HG03558 (cell line): ENCODE measurements around the gene DOHH.
"Not testable (repeated sequence)": the region's sequence is repeated elsewhere in the genome, so short reads cannot be mapped to it uniquely, and the experiment has no call there.

Experiments
- ATAC-seq: cut with Tn5 transposase; IDR thresholded peaks from one replicate; pipeline ENCODE4 v1.9.1; 2021; ENCODE audit warnings: moderate number of reproducible peaks; ENCODE audit not compliant: unreplicated experiment; ENCODE audit errors: extremely low read depth

The DOHH gene

DNA sequence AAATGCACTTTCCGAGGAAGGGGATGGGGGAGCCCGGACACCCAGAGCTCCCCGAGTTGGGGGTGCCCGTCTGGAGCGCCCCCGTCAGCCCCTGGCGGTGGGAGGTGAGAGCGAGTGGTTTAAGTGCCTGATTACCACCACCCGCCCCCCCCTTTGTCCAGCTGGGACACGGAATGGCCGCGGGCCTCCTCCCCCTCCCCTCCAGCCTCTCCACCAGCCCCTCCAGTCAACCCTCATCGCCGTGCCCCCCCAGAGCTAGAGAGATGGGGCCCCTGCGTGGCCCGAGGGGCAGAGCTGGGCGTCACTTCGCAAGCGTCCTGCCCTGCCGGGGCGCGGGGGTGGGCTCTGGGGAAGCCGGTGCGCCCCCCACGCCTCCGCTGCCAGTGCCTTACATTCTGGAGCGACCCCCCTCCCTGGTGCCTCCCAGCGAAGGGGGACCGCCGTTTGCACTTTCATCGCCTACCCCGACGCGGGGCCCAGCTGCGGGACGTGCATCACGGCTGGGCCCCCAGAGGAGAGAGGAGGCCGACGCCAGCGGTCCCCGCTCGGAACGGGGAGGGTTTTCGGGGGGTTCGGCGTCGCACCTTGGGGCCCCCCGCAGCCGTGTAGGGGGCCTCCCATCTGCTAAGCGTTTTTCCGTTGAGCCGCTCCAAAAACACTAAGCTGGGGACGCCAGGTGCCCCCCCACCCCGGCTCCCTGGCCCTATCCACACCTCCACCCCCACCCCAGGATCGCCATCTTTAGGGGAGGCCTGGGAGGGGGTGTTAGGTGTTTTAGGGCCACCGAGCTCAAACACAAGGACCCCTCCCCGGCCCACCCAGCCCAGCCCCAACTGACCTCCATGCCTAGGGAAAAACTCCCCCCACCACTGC, 36.5 kb downstream of the DOHH start:
- no peak for ATAC-seq

DNA sequence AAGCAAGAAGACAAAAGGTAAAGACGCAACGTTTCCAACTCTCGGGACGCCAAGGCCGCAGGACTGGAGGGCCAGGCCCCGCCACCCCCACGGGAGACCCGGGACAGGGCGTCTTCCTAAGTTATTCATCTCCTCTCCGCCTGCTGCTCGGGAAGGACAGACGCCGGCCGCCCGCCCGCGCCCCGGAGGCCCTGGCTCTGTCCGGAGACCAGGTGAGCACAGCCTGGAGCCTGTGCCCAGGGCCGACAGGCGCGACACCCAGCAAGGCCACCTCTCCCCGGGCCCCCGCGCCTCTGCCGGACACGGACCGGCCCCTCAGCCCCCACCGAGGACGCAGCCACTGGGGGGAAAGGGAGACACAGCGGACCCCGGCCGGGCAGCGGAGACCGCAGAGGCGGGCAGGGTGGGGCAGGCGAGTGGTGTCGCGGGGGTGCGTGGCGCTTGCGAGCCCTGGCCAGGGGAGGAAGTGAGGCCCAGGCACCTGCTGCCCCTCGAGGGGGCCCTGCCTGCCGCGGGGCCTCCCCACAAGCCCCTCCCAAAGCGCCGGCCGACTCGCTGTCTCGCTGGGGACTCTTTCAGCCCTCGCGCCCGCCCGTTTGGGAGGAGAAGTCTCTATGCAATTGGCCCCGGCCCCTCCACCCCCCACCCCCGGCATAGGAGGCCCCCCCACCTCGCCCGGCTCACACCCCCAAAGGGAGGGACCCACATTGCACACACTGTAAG, 37.3 kb downstream of the DOHH start:
- ATAC-seq = no peak

DNA sequence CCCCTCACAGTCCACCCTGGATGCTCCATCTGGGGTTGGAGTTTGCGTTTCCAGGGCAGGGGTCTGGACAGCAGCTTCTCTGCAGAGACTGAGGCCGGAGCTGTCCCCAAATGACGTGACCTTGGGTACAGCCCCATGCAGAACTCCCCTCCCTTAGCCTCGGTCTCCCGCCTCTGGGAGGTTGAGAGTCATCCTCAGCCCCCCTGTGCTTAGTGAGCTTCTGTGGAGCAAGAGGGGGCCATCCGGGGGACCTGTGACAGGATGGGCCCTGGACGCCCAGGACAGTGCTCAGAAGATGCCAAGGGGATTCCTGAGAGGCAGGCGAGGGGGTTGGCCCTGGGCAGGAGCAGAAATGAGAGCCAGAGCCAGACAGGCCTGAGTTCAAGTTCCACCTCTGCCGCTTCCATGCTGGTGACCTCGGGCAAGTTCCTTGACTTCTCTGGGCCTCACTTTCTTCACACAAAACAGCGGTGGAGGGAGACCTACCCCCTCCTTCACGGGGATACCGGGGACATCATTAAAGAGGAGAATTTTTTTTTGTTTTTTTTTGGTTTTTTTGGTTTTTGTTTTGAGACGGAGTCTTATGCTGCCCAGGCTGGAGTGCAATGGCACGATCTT, 40.4 kb downstream of the DOHH start:
- no peak for ATAC-seq

DNA sequence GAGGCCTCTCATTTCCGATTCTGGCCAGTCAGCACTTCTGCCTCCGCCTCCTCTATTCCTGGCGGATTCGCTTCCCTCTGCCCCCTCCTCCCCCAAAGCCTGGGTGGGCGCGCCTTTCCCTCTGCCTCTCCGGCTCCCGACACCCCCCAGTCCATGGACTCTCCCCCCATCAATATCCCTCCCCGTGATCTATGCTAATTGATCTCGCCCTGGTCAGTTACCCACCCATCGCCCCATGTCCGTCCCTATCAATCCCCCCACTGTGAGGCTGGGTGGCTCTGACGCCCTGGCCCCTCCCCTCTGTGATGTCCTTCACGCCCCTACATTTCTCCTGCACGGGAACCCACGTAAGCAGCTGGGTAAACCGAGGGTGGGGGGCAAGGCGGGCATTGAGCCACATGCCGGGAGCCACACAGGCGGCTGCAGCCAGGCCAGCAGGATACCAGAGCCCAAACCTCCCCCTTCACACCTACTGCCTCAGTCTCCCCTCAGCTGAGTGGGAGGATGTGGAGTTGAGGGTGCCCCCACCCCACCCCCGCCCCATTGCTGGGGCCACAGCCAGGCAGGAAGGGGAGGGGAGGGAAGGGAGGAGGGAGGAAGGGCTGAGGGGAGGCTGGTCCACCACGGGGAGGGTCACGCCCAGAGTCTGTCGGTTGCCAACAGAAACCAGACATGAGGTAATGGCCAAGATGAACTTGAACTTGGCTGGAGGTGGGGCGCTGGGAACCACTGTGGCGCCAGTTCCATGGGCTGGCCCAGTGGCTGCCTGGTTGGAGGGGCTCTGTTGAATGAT, 41.2 kb downstream of the DOHH start:
- no peak for ATAC-seq

DNA sequence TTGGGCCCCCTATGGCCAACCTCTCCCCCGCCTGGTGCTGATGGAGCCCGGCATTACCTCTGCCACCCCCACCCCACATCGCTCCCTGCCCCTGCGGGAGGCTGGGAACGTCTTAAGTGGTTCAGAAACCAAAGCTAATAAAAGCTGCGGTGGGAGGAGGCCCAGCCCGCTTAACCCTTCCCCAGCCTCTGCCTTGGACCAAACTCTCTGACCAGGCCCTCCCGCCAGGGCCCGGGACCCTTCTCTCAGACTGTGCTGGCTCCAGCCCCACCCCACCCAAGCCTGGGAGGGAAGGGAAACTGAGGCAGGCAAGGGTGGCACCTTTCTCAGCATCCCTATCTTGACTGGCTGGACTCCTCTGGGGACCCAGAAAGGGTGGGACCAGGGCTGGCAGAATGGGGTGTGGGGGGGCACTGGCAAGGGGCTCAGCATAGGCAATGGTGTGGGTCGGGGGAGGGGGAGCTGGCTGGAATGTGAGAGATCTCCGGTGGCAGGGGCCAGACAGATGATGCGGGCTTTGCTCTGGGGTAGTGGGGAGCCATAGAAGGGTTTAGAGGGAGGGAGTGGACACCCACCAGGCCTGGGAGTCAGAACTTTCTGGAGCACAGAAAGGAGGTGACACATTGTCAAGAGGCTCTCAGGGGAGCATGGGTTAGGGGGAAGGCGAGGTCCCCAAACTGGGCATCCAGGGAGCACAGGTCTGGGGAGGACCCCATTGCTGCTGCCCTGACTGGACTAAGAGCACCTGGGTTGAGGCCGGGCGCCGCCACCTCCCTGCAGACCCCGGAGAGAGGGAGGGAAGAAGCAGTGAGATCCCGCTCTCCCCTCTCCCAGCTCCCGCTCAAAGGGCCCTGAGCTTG, 42.0 kb downstream of the DOHH start:
- ATAC-seq = no peak

DNA sequence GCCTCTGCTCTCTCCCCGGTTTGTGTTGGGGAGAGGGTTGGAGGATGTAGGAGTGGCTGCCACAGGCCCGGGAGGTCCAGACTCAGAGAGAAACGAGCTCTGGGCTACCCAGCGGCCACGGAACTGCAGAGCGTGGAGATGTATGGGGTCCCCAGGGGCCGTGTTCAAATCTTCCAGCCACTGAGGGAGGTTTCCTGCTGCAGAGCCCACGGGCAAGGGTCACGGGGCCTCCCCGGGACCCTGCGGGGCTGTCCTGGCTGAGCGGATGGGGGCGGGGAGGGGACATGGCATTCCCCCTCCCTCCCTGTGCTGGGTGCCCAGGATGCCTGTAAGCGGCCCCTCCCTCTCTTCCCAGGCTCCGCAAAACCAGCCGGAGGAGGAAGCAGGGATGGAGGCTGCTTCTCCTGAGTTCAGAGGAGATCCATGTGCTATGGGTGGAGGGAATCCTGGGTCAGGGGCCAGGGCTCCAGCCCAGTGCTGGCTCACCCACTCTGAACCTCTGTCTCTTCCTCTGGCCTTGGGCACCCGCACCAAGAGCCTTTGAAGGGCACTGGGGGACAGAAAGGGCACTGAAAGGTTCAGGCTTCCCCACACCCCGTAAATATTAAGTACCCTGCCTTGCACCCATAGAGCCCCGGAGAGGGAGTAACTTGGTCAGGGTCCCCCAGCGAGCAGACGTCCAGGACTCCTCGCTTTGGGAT, 42.8 kb downstream of the DOHH start:
- ATAC-seq = no peak

DNA sequence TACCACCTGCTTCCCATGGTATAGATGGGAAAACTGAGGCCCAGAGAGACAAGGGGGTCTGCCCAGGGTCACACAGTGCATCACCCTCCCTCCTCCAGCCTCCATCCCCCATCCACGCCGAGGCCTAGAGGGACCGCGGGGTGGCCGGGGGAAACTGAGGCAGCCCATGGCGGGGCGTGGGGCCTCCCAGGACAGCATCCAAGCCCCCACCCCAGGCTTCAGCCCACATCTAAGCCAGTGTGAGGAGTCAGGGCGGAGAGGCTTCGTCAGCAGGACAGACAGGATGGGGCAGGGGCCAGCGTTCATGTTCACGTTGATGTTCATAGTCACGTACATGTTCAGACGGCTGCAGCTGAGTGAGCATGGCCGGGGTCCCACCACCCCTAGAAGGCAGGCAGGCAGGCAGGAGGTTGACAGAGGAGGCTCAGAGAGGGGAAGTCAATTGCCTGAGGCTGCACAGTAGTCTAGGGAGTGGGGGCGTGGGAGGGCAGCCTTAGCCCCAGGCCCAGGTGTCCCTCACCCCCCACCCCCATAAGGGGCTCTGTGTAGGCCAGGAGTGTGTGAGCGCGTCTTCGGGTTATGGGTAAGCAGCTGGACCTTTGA, 43.4 kb downstream of the DOHH start:
- no peak for ATAC-seq

DNA sequence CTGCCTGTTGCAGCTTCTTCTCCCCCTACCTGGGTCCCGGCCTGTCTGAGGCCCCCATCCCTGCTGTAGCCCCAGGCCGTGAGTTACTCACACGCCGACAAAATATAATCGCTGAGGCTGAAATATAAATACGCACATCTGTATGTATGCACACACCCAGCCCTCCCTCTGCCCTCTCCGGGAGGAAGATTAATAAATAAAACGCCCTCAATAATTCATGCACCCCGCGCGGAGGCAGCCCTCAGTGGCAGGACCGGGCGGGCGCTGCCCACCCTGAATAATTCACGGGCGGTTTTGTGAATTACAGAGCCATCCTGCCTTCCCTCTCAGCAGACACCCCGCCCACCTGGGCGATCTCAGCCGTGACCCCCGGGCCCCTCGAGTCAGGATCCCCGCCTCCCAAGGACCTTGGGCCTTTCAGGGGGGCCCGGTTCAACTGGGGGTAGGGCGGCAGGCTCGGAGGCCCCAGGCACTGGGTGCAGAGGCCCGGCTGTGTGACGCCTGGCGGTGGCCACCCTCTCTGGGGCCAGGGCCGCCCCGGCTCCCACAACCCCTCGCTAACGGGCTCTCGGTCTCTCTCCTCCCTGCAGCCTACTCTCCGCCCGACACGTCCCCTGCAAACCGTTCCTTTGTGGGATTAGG, 44.4 kb downstream of the DOHH start:
- no peak for ATAC-seq

DNA sequence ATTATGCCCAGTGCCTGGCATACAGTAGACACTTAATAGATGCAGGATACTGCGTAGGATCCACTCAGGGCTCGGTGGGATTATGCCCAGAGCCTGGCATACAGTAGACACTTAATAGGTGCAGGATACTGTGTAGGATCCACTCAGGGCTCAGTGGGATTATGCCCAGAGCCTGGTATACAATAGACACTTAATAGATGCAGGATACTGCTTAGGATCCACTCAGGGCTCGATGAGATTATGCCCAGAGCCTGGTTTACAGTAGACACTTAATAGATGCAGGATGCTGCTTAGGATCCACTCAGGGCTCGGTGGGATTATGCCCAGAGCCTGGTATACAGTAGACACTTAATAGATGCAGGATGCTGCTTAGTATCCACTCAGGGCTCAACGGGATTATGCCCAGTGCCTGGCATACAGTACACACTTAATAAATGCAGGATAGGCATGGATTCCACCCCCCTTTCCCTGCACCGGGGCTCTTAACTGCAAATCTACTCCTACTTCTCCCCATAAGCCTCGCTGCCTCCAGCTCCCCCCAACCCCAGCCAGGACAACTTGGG, 45.0 kb downstream of the DOHH start:
- no peak for ATAC-seq

DNA sequence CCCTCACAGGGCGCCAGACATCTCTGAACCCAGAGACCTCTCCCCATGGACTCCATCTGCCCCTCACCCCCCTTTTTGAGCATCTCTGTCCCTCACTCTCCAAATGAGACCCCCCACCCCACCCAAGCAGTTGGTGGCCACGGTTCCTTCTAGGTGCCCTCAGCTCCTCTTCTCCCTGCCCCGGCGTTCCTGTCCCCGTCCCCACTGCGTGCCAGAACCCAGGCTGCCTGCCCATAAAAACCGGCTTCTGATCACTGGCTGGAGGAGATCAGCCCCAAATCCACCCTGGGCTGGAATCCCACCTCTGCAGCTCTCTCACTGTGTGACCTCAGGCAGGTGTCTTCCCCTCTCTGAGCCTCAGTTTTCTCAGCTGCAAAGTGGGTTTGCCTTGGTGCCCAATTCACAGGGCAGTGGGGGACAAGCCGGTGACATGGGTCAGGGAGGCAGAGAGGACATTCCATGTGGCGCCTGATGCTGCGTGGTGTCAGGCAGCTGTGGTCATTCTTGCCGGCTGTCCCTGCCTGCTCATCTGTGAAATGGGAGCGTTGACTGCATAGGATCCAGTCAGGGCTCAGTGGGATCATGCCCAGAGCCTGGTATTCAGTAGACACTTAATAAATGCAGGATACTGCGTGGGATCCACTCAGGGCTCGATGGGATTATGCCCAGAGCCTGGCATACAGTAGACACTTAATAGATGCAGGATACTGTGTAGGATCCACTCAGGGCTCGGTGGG, 45.6 kb downstream of the DOHH start:
- ATAC-seq = no peak

DNA sequence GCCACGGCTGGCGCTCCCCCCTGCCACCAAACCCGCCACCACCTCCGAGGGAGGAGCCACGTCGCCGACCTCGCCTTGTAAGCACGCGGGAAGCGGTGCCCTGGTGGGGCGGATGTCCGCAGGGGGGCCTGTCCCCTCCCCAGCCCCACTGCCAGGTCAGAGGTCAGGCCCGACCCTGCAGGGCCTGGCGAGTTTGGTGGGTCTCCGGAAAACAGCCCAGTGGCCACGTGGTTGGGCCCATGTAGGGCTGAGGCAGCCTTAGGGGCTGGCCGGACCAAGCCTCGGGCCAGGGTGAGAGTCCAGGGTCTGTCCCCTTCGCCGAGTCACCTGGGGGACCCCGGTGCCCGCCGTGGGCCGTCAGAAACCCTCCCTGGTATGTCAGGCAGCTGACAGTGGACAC, 46.6 kb downstream of the DOHH start:
- no peak for ATAC-seq

DNA sequence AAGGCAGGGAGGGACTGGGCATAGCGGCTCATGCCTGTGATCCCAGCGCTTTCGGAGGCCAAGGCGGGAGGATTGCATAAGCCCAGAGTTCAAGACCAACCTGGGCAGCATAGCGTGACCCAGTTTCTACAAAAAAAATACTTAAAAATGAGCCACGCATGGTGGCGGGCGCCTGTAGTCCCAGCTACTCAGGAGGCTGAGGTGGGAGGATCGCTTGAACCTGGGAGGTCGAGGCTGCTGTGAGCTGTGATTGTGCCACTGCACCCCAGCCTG, 47.6 kb downstream of the DOHH start:
- ATAC-seq = not testable (repeated sequence)

DNA sequence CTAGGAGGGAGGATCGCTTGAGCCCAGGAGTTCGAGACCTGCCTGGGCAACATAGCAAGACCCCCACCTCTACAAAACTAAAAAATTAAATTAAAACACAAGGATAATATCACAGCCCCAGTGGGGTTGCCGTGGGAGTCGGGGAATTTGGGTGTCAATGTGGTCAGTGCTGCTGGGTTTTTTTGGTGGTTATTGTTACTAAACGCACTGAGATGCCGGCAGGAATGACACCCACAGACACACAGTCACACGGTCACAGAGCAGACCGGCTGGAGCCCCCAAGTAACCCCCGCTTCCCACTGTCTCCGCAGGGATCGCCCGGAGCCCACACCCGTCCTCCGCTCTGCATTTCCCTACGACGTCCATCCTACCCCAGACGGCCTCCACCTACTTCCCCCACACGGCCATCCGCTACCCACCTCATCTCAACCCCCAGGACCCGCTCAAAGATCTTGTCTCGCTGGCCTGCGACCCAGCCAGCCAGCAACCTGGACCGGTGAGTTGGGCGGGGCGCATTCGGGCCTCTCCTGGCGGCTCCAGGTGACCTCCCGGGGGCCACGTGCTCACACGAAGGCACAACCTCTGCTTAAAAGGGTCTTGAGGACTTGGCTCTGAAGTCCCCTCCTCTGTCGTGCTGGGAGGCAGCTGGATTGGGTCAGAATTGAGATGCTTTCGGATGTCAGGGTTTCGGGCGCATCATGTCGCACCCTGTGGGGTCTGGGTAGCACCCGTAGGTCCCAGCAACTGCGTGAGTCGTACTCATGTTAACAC, 48.1 kb downstream of the DOHH start:
- no peak for ATAC-seq

DNA sequence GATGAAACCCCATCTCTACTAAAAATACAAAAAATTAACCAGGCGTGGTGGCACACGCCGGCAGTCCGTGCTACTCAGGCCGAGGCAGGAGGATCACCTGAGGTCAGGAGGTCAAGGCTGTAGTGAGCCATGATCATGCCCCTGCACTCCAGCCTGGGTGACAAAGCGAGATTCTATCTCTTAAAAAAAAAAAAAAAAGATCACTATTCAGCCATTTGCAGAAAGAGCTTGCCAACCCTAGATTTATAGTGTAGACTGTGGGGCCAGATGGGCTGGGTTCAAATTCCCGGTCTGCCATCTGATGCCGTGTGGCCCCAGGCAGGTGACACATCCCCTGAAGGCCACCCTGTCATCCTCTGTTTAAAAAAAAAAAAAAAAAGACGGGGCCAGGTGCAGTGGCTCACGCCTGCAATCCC, 49.0 kb downstream of the DOHH start:
- ATAC-seq = no peak

DNA sequence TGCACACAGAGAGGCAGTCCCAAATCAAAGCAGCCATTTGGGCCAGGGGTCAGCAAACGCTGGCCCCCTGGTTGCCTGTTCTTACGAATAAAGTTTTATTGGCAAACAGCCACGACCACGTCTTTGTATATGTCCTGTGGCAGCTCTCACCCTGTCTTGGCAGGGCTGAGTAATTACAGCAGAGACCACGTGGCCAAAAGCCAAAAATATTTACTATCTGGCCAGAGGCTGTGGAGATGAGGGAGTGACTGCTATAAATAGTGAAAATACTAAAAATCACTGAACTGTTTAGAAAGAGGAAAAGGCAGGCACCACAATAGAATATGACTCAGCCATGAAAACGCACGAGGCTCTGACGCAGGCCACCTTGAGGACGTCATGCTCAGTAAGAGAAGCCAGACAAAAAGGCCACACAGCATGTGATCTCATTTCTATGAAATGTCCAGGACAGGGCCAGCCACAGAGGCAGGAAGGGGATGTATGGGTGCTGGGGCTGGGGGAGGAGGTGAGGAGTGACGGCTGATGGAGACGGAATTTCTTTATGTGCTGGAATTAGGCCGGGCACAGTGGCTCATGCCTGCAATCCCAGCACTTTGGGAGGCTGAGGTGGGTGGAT, 49.6 kb downstream of the DOHH start:
- no peak for ATAC-seq

DNA sequence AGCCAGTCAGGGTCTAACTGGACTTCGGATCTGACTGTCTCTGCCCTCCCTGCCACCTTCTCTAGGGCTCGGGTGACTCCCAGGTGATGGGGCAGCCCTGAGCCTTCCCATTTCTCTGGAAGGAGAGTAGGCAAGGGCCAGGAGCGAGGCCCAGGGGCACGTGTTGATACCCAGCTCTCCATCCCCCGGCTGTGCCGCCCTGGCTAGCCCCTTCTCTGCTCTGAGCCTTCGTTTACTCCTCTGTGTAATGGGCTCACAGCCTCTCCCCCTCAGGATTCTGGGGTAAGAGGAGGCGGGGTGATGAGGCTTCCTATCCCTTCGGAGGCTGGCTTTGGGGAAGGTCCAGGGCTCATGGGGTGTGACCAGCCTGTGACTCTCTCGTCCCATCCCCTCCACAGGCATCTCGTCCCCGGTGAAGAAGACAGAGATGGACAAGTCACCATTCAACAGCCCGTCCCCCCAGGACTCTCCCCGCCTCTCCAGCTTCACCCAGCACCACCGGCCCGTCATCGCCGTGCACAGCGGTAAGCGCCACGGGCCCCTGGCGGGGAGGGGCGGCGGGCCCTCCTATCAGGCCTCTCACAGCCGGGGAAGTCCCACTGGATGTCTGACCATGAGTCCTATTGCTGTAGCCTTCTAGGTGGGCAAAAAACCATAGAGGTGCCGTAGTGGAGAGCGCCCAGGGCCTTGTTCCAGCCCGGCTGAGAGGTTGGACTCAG, 51.7 kb downstream of the DOHH start:
- ATAC-seq = no peak
